Kidney capillary endothelial cell (primary cell): Measurements from ENCODE around the gene RSPRY1.
"Not testable (repeated sequence)": the region's sequence is repeated elsewhere in the genome, so short reads cannot be mapped to it uniquely, and the experiment has no call there.

ENCODE experiments used
- DNase-seq: peaks from one replicate; pipeline ENCODE4 v3.0.0-alpha.2; 2018; ENCODE audit warnings: low spot score

RSPRY1 gene

DNA sequence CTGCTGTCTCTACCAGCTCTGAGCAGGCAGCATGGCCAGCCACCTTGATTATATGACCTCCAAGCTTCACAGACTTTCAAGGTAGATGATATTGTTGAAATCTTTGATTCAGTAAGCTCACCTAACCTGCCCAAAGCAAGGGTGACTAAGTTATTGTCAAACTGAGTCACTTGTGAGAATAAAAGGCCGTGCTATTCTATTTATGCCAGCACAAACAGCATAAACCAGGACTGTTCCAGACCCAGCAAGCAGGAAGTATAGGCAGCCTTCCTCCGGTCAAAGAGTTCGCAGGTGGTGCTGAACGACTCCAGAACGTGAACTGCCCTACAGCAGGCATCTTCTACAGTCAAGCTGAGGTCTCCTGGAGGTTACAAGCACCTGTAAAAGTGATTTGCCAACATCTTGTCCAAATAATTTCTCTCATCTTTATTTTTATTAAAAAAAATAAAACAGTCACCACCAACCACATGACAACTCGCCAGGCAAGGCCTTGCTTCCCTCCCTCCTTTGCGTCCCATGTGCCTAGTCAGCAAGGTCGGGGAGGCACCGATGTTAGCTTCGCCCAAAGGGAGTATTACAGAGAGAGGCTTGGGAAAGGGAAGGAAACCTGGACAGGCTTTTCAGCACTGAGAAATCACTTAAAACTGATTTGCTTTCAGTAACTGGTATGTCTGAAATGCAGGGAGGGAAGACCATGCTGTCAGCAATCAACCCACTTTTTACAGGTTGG, 69.7 kb downstream of the RSPRY1 start:
- no peak for DNase-seq

DNA sequence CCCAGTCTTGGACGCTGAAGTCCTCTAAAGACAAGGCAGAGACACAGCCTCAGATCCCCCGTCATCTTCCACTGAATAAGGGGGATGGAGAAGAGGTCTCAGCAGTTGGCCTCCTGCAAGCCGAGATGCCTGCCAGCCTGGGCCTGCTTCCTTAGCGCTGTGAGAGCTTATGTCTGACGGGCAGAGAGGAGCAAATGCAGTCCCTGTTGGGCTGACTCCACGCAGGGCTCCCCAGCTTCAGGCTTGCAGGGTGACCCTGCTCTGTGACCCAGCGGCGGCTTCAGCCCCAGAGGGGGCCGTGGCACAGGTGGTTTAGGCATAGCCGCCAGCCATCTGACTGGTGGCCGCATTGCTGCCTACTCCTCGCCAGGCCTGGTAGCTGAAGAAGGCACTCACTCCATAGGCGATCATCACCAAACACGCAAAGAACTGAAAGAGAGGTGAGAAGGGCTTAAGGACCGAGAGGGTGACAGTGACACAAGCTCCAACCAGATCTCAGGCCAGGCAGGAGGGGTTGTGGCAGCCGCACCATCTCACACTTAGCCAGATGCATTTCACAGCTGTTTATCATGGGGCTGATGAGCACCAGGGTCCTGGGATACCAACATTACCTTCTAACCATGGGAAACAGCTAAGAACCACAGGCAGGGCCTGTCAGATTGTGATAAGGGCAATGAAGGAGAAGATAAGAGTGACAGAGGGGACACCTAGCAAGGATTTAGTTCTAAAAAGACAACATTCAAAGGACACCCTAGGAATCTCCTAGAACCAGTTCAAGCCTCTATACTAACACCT, 70.7 kb downstream of the RSPRY1 start:
- no peak for DNase-seq

DNA sequence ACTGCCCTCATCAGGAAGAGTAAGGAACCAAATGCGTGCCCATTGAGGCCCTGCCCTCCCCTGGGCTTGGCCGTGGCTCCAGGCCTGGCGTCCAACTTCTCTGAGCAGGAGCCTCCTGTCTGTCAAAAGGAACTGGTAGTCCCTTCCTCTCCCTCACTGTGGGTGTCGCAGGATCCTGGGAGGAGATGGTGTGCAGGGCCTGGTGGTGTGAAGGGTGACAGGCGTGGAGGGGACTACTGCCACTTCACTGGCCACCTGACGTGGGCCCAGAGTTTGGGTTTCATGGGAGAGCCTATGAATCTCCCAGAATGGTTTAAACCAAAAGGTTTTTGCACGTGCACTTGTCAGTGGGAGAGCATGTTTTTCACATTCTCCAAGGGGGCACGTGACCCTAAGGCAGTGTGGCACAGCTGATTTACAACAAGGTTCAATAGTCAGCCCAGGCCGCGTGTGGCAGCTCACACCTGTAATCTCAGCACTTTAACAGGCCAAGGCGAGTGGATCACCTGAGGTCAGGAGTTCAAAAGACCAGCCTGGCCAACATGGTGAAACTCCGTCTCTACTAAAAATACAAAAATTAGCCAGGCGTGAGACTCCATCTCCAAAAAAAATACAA, 71.4 kb downstream of the RSPRY1 start:
- DNase-seq = no peak

DNA sequence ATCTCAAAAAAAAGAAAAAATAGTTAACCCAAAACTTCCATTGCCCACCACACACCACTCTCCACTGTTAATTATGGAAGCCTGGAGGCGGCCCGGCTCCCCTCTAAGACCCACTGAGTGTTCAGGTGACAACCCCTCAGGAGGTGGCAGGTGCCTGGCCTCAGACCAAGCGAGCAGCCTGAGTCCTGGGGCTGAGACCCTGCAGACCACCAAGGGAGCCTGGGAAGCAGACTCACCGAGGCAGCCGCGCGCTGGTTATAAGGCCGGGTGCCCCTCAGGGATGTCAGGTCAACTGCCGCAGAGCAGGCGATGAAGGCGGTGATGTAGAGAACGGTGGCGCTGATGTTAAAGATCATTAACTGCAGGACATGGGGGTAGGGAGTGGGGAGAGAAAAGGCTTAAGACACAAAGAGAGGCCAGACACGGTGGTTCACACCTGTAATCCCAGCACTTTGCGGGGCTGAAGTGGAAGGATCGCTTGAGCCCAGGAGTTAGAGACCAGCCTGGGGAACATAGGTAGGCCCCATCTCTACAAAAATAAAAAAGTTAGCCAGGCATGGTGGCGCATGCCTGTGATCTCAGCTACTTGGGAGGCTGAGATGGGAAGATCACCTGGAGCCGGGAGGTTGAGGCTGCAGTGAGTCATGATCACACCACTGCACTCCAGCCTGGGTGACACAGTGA, 72.2 kb downstream of the RSPRY1 start:
- no peak for DNase-seq

DNA sequence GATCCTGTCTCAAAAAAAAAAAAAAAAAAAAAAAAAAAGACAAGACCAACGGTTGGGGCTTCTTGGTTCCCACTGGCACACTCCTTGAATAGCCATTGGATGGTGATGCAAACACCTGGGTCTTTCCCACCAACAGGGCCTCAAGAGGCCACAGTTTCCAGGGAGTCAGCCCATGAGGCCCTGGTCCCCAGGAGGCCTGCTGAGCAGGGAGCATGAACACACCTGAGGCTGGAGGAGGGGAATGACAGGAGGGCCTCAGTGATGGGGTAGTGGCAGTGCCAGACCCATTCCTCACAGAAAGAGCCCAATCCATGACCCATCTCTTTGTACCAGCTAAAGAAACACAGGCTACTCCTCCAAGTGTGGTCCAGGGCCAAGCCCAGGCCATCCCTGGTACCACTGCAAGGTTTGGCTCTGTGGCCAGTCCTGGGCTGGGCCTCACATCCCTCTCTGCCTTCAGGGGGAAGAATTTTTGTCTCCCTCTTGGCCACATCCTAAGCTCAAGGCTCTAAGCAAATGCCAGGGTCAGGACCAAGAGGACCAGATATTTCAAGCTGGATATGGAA, 72.9 kb downstream of the RSPRY1 start:
- no peak for DNase-seq

DNA sequence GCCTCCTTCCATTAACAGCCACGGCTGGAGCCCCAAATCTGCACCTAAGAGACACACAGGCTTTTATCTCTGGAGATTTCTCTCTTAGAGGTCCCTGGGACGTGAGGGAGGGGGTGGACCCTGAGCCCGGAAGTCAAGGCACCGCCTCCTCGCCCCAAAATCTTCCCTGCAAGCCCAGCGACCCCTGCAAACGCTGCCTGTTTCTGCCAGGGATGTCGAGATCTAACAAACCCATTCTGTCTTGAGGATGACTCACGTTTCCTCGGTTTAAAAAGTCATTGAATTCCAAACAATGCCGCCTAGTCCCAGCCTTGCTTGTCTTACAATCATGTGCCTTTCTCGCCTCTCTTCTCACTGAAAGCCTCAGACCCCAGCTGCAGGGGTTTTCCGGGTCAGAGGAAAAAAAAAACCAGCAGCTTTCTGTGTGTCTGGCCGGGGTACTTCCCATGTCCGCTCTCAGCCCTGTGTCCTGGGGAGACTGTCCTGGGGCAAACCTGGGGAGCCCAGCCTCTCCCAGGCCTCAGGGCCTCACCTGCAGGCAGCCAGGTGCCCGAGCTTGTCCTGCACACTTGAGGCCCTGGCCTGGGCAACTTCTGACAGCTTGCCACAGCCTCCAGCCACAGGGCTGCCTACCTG, 74.3 kb downstream of the RSPRY1 start:
- DNase-seq = peak; percentile 92

DNA sequence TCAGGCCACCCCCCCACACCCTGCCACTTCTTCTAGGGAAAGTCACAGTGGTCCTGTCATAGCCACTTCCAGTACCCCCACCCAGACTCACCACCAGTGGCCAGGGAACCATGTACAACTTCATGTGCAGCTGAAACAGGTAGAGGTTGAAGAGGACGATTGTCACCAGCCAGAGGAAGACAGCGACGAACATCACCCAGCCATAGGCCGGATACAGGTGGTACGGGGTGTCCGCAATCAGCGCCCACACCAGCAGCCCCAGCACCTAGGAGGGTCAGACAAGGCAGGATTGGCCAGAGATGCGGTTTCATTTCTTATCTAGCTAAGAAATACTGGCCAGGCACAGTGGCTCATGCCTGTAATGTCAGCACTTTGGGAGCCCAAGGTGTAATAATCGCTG, 75.7 kb downstream of the RSPRY1 start:
- DNase-seq = no peak

DNA sequence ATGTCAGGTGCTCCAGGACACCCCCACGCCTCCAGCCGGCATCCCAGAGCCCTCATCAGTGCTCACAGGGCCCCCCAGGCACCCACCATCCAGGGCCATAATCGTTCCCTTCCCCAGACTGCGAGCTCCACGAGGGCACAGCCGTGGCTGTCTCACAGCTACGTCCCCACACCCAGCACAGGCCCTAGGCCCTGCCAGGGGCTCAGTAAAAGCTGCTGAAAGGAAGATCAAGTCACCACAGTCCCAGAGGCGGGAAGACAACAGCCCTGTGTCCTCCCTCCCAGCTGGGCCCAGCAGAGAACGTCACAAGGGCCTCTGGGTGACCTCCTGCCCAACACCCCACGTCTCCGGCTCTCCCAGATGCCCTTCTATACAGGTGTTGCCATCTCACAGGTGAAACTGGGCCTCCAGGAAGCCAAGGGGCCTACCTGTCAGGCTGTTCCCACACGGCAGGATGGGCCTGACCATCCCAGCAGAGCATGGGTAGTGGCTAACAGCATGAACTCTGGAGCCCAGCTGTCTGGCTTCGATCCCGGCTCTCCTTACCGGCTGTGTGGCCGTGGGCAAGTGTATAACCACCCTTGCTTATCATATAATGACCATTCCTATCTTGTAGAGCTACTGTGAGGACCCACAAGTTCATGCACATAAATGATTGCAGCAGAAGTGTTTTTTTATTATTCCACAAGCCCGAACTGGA, 76.9 kb downstream of the RSPRY1 start:
- DNase-seq = no peak

DNA sequence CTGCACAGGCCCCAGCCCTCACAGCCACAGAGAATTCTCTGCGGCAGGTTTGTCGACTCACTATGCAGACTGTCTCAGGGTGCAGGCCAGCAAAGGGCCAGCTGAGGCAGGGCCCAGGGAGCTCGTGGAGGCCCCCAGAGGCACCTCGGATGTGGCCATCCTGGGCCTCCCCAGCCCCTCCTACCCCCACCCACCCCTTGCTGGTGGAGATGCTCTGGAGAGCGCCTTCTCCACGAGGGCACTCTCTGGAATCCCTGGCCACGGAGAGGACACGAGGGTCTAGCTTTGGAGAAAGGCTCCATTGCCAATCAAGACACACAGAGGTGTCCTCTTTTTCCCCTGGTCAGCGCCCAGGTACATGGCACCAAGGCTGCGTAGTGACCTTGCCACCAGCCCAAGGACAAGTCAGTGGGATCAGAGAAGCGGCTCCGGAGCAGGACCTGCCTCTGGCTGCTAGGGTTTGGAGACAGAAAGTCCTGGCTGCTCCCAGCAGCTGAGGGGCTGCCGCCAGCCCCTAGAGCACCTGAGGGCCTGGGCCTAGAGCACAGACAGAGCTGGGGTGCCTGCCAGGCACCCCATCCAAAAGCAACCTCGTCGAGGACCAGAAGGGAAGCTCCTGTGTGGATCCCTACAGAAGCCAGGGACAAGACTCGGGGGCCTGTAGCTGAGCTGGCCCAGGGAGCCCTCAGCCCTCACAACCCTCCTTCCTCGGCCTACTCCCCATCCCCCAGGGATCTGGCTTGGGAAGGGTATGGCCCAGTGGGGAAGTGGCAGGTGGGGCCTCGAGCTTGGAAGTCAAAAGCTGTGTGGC, 77.6 kb downstream of the RSPRY1 start:
- DNase-seq = no peak

DNA sequence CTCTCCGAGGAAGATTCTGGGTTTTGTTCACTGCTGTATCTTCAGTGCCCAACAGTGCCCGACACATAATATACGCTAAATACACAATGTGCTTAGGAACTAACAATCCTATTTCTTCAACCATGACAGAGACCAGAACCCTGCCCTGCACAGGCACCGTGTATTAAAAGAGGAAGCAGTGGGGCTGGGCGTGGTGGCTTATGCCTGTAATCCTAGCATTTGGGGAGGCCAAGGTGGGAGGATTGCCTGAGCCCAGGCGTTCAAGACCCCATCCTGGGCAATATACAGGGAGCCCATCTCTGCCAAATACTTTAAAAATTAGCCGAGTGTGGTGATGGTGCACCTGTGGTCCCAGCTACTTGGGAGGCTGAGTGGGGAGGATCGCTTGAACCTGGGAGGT, 78.3 kb downstream of the RSPRY1 start:
- no peak for DNase-seq

DNA sequence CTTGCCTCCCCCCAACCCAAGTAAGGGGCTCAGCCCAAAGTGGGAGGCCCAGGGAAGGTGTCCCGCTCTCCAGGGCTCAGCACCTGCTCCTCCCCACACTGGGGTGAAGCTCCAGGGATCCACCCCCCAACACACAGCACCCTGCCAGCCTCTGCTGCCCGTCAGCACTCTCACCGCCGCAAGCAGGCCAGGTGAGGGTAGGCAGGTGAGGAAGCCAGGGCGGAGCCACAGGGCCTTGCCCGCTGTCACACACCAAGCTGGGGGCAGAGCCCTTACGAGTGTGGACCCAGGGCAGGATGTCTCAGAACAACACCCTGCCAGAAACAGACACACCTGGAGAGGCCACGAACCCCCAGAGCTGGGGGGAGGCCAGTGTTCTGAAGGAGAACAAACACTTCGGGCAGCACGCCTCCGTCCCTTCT, 78.8 kb downstream of the RSPRY1 start:
- DNase-seq = no peak

DNA sequence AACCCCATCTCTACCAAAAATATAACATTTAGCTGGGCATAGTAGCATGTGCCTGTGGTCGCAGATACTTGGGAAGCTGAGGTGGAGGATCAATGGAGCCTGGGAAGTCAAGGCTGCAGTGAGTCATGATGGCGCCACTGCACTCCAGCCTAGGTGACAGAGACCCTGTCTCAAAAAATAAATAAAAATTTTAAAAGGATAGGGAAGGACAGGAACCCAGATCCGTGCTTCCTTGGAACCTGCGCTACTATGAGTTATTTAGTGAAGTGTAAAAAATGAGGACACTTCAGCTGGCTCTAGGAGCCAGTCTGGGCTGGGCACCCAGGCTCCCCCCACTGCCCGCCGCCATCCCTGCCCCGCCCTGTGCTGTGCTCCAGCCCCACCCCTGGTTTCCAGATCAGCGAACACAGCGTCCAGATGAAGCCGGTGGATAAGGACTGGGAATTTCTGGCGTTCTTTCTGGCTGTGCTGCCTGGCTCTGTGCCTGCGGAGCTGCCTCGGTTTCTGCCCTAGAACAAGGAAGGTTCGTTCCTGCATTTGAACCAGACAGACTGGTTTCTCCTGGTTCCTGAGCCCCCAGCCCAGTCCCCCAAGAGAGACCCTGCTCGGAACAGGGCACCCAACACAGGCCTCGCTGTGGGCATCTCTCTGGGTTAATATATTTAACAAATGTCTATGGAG, 79.9 kb downstream of the RSPRY1 start:
- DNase-seq = no peak

DNA sequence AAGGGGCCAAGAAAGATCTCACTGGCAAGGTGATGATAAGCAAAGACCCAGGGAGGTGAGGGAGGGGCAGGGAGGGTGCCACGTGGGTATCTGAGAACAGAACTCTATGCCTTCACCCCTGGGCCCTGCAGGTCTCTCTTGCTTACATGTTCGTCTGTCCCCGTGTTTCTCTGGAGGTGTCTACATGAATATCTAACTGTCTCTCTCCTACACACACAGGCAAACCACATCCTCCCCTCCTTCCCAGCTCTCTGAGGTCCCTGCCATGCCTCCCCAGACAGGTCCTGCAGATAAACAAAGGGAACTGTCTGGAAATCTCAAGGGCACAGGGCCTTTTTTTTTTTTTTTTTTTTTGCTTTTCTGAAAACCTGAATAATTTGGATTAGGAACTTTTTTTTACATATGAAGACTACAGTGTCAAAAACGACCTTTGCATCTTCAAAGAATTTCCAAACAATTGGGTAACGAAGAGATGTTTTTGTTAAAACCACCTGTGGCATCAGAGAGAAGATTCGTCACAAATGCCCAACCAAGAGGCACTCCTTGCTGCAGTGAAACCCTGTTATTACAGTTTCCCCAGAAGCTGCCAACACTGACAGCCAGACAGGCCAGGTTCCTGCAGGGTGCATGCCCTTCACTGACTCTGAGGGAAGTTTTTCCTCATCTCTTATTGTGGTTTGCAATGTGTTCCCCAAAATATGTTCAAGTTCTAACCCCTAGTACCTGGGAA, 80.6 kb downstream of the RSPRY1 start:
- DNase-seq = no peak

DNA sequence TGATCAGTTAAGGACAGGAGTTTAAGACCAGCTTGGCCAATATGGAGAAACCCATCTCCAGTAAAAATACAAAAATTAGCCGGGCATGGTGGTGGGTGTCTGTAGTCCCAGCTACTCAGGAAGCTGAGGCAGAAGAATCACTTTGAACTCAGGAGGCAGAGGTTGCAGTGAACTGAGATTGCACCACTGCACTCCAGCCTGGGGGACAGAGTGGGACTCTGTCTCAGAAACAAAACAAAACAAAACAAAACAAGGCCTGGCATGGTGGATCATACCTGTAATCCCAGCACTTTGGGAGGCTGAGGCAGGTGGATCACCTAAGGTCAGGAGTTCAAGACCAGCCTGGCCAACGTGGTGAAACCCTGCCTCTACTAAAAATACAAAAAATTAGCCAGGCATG, 81.2 kb downstream of the RSPRY1 start:
- not testable (repeated sequence) for DNase-seq

DNA sequence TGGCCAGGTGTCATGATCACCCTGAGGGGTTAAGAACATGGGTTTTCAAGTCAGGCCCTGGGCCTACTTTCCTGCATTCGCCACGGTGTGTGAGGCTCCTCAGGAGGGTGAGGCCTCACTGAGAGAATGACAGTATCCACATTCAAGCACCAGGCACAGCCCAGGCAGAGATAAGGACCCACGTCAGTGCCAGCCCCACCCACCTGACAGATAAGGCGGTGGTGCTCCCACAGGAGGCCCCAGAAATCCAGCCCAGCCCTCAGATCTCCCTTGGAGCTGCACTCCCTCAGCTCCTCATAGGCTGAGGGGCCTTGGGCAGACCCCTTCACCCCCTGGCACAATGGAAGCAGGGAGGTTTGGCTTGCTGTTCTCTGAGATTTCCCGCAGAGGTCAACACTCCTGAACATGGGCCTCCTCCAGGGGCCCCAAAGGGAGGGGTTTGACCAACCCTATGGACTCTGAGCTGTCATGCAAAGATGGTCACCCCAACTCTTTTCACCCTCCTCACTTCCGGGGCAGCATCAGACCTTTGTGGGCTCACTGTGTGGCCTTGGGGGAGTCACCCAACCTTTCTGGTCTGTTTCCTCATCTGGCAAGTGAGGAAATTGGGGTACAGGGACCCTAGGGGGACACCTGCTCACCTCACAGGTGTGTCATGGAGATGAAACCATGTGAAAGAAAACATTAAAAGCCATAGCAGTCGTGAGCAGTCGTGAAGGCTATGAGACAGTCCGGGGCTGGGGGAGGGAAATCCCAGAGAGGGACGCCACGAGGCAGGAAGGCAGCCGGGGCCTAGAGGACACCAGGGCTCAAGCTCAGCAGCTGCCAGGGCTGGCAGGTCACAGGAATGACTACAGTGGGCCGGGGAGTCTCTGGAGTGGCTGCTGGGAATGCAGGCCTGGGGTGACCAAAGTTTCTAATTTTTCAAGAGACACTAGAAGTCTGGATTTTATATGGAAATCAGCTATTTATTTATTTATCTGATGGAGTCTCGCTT, 83.0 kb downstream of the RSPRY1 start:
- no peak for DNase-seq

DNA sequence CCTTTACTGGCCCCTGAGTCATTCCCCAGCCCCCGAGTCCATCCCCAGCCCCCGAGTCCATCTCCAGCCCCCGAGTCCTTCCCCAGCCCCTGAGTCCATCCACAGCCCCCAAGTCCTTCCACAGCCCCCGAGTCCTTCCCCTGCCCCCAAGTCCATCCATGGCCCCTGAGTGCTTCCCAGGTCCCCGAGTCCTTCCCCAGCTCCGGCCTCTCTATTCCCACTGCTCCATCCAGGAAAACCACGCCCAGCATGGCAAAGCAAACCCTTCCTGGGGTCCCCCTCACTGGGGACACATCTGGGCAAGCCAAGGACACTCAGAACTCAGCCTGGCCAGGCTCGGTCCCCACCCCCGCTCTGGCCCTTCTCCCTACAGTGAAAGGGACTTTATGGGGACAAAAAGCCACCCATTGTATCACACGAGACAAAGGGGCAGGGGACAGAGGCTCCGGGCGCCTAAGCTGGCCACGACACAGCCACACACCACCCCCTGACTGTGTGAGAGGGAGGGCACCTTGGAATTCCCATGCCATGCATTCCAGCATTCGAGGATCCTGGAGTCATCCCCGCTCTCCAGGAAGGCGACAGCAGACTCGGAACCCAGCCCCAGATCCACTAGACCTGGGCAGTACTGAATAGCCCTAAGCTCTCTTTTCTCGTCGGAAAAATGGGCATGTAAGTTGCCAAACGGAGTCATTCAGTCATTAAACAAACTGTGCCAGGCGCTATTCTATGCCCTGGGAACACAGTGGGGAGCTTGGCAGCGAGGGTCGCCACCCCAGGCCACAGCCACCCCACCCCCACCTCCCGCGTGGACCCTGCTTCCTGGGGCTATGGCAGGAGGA, 84.3 kb downstream of the RSPRY1 start:
- DNase-seq = no peak

DNA sequence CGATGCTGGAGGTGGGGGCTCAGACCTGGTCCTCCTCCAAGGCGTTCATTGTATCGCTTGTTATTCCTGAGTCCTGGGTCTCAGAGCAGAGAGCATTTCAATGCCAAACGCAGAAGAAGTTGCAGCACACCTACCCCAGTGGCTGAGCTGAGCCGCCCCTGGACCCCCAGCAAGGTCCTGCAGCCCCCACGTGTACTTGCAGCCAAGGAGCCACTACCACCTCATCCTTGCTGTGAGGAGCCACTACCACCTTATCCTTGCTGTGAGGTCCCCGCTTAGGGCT, 84.9 kb downstream of the RSPRY1 start:
- no peak for DNase-seq
